Trophoblast cell (in vitro differentiated cells and primary cell): Measurements from ENCODE around the gene GFPT1.

Experiments
- DNase-seq, 2 donors: peaks; one replicate each; pipeline ENCODE4 v3.0.0-alpha.2; 2016
- H2AFZ ChIP-seq: 2 replicates; pipeline ENCODE4 v1.6.1; 2013; ENCODE audit warnings: low read length, moderate library complexity, mild to moderate bottlenecking; ENCODE audit not compliant: insufficient read depth, poor library complexity
- H2AK5ac ChIP-seq: 2 replicates; pipeline ENCODE4 v1.6.1; 2013; ENCODE audit warnings: mild to moderate bottlenecking, low read length
- H2BK120ac ChIP-seq: 2 replicates; pipeline ENCODE4 v1.6.1; 2013; ENCODE audit warnings: low read length, mild to moderate bottlenecking, moderate library complexity; ENCODE audit not compliant: insufficient read depth, poor library complexity
- H2BK12ac ChIP-seq: 2 replicates; pipeline ENCODE4 v1.6.1; 2013; ENCODE audit warnings: mild to moderate bottlenecking, low read length, moderate library complexity
- H2BK5ac ChIP-seq: 2 replicates; pipeline ENCODE4 v1.6.1; 2013; ENCODE audit warnings: low read length, low read depth, moderate library complexity, mild to moderate bottlenecking; ENCODE audit not compliant: poor library complexity
- H3K14ac ChIP-seq: 2 replicates; pipeline ENCODE4 v1.6.1; 2013; ENCODE audit warnings: mild to moderate bottlenecking, low read length
- H3K18ac ChIP-seq: 2 replicates; pipeline ENCODE4 v1.6.1; 2013; ENCODE audit warnings: mild to moderate bottlenecking, low read length
- H3K23ac ChIP-seq: 2 replicates; pipeline ENCODE4 v1.6.1; 2013; ENCODE audit warnings: low read length
- H3K27ac ChIP-seq: 2 replicates; pipeline ENCODE4 v1.5.1; 2013; ENCODE audit warnings: low read depth, mild to moderate bottlenecking, inconsistent platforms, low read length, moderate library complexity
- H3K27me3 ChIP-seq: 2 replicates; pipeline ENCODE4 v1.6.1; 2013; ENCODE audit warnings: inconsistent platforms, mild to moderate bottlenecking, low read length, moderate library complexity; ENCODE audit not compliant: insufficient read depth
- H3K36me3 ChIP-seq, 2 experiments: 1 replicate in 1 of 2; 2 replicates in 1 of 2; pipeline ENCODE4 v1.6.1; 2013; ENCODE audit warnings: low read length in 2 of 2, mild to moderate bottlenecking in 2 of 2, moderate library complexity in 1 of 2; ENCODE audit not compliant: insufficient read depth in 2 of 2, control insufficient read depth in 1 of 2
- H3K4ac ChIP-seq: 2 replicates; pipeline ENCODE4 v1.6.1; 2013; ENCODE audit warnings: low read depth, mild to moderate bottlenecking, low read length, moderate library complexity
- H3K4me1 ChIP-seq, 2 experiments: 1 replicate in 1 of 2; 2 replicates in 1 of 2; pipeline ENCODE4 v1.6.1; 2013; ENCODE audit warnings: low read length in 2 of 2, mild to moderate bottlenecking in 2 of 2, moderate library complexity in 1 of 2; ENCODE audit not compliant: insufficient read depth in 2 of 2, control insufficient read depth in 1 of 2
- H3K4me2 ChIP-seq: 2 replicates; pipeline ENCODE4 v1.6.1; 2013; ENCODE audit warnings: inconsistent platforms, mild to moderate bottlenecking, low read length, moderate library complexity
- H3K4me3 ChIP-seq: 2 replicates; pipeline ENCODE4 v1.5.1; 2013; ENCODE audit warnings: mild to moderate bottlenecking, low read depth, low read length, inconsistent platforms
- H3K79me1 ChIP-seq: one replicate; pipeline ENCODE4 v1.6.1; 2013; ENCODE audit warnings: low read length
- H3K79me2 ChIP-seq: 2 replicates; pipeline ENCODE4 v1.6.1; 2013; ENCODE audit warnings: low read length, mild to moderate bottlenecking; ENCODE audit not compliant: control insufficient read depth, insufficient read depth, poor library complexity
- H3K9ac ChIP-seq: 2 replicates; pipeline ENCODE4 v1.6.1; 2013; ENCODE audit warnings: mild to moderate bottlenecking, low read length
- H3K9me3 ChIP-seq: 2 replicates; pipeline ENCODE4 v1.6.1; 2013; ENCODE audit warnings: low read depth, mild to moderate bottlenecking, control low read depth, inconsistent platforms, low read length; ENCODE audit not compliant: insufficient read depth
- H4K12ac ChIP-seq: 2 replicates; pipeline ENCODE4 v1.6.1; 2013; ENCODE audit warnings: low read depth, mild to moderate bottlenecking, low read length, moderate library complexity
- H4K8ac ChIP-seq: 2 replicates; pipeline ENCODE4 v1.6.1; 2013; ENCODE audit warnings: low read depth, mild to moderate bottlenecking, low read length, moderate library complexity
- H4K91ac ChIP-seq: one replicate; pipeline ENCODE4 v1.6.1; 2013; ENCODE audit warnings: low read depth, mild to moderate bottlenecking, low read length, moderate library complexity
- WGBS: extraction: QIAGEN DNeasy Blood & Tissue Kit; methylation state at CpG from one replicate; pipeline ENCODE4 v1.1.7; 2013; ENCODE audit warnings: missing lambda C conversion rate; ENCODE audit not compliant: insufficient read length, insufficient coverage; ENCODE audit errors: extremely low coverage; 5-methylcytosine and 5-hydroxymethylcytosine counted together

The GFPT1 gene

DNA sequence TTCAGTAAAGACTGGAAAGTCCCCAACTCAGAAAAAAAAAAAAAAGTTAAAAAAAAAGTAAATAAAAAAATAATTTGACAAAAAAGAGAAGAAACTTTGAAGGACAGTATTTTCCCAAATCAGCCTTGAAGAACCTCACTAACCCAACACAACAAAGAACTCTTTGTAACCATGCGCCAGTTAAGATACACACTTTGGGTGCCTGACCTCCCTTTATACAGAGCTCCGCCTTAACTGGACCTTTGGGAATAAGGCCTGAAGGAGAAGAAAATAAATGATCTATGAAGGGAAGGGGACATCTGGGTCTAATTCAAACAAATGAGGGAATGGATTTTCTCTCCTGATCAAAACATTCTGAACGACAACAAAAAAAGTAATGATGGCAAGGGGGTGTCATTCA is 2.2 kb upstream of the GFPT1 start:
- Histone ChIP-seq H2BK5ac (no peak overlapping the region), H4K12ac (no peak overlapping the region), H3K18ac (no peak overlapping the region), H2AFZ (no peak overlapping the region), H3K27ac (no peak overlapping the region), H3K27me3 (no peaks in the 10 kb centered on the region), H3K9ac (no peak overlapping the region), H3K14ac (no peak overlapping the region), H3K4me2 (no peak overlapping the region), H3K4me3 (no peak overlapping the region), H3K79me2 (peaks cover 10% of the 10 kb centered on the region), H3K4me1 (peaks cover 2 to 9% of the 10 kb centered on the region in 2 experiments), H2BK12ac (no peak overlapping the region), H4K91ac (no peak overlapping the region), H2AK5ac (no peak overlapping the region), H4K8ac (no peak overlapping the region), H3K79me1 (peaks cover 12% of the 10 kb centered on the region), H3K36me3 (peaks cover 3 to 5% of the 10 kb centered on the region in 2 experiments), H2BK120ac (no peak overlapping the region), H3K9me3 (no peaks in the 10 kb centered on the region), H3K4ac (no peak overlapping the region), H3K23ac (no peak overlapping the region)
- WGBS, result no CpG with 5 or more reads among the region's 3 CpGs
- no peak for DNase-seq

DNA sequence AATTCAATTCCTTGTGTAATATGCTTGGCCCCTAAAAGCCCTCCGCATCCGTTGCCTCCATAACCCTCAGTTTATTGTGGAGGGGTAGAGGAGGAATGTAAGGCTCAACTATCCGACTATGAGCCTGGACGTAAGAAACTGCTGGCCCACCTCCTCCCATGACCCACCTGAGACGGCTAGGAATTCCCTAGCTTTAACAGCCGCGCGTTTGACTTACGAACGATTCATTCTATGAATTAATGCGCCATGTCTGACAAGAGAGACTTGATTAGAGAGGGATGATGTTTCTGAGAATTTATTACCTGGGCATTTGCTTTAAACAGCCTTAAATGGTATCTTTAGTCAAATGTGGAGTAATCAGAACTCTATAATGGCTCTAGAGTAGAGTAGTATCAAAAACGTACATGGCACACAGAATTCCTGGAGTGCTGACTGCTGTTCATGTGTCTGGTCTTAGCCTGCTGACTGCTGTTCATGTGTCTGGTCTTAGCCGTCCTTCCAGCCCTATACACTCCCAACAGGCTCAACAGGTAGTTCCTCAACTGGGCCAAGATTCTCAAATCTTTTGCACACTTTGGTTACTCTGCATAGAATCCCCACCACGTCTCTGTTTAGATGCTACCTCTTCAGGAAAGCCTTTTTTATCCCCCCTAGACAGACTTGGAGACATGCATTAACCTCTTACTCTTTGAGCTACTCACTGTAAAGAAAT is 899 bp upstream of the GFPT1 start:
- Histone ChIP-seq H3K14ac (peak overlapping the region; percentile 55), H2BK5ac (peak overlapping the region; percentile 90), H3K4me3 (peak overlapping the region; percentile 26), H3K4ac (peak overlapping the region; percentile 12), H3K4me2 (peak overlapping the region; percentile 78), H4K91ac (peak overlapping the region; percentile 84), H3K27ac (peak overlapping the region; percentile 84), H4K8ac (peak overlapping the region; percentile 83), H4K12ac (peak overlapping the region; percentile 90), H3K18ac (peak overlapping the region; percentile 63), H3K27me3 (no peaks in the 10 kb centered on the region), H2AFZ (peak overlapping the region; percentile 62), H3K9ac (peak overlapping the region; percentile 5), H3K79me2 (peaks cover 14% of the 10 kb centered on the region), H3K79me1 (peaks cover 12% of the 10 kb centered on the region), H3K9me3 (no peaks in the 10 kb centered on the region), H3K4me1 (peaks cover 2 to 9% of the 10 kb centered on the region in 2 experiments), H2BK12ac (no peak overlapping the region), H2AK5ac (peak overlapping the region; percentile 85), H2BK120ac (peak overlapping the region; percentile 27), H3K23ac (peak overlapping the region; percentile 29), H3K36me3 (peaks cover 0 to 4% of the 10 kb centered on the region in 2 experiments)
- WGBS, result no CpG with 5 or more reads among the region's 14 CpGs
- DNase-seq, result peak; percentile 2 to 29

DNA sequence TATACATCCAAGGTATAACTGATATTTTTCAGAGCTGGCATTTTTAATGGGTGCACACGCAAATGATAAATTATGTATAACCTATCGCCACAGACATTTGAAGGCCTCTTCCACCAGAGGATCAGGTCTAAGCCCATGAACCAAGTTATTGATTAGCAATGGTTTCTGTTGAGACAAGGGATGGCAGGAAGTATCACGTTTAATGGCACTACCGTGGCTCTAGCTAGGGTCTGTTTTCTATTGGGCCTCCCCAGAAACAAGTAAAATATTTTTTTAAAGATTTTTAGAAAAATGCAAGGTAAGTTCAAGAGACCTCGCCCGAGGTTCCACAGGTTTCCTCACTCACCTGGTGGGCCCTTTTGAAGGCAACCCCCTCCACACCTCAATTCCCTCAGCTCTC is 667 bp downstream of the GFPT1 start:
- WGBS, result no CpG with 5 or more reads among the region's 6 CpGs

DNA sequence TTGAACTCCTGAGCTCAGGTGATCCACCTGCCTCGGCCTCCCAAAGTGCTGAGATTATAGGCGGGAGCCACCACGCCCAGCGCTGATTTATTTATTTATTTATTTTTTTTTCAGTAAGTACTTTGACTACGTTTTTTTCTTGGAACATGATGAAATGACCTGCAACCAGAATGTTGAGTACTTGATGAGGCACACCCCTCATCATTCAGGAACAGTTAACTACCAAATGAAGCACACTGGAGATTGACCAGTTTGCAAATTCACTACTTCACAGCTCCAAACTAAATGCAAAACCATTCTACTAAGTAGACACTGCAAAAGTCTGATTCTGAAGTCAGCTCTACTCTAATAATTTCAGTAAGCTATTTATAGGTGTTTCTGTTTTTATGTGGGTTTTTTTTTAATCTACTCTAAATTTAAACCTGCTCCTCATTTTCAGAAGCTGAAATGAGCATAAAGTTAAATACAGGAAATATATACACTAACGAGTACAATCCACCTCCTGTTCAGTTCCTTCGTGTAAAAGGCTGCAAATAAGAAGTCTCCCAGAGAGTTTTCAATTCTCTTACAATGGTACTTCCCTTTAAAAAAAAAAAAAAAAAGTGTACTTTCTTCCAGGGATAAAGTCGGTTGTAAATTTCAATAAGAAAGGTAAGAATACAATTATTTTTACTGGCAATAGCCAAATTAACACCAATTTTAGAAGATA is 1.4 kb downstream of the GFPT1 start:
- peak; percentile 16 to 68 for DNase-seq
- H2BK120ac ChIP-seq, result no peak overlapping the region
- peaks cover 12% of the 10 kb centered on the region for H3K79me1 ChIP-seq
- no peak overlapping the region for H2AFZ ChIP-seq
- no peak overlapping the region for H3K14ac ChIP-seq
- H3K79me2 ChIP-seq, result peaks cover 22% of the 10 kb centered on the region
- peak overlapping the region; percentile 90 for H3K4ac ChIP-seq
- no peak overlapping the region for H3K23ac ChIP-seq
- no peak overlapping the region for H3K18ac ChIP-seq
- H4K12ac ChIP-seq, result no peak overlapping the region
- no peak overlapping the region for H3K27ac ChIP-seq
- no CpG with 5 or more reads among the region's 8 CpGs for WGBS
- H4K91ac ChIP-seq, result no peak overlapping the region
- H3K4me2 ChIP-seq, result no peak overlapping the region
- no peak overlapping the region for H3K4me3 ChIP-seq
- H2BK5ac ChIP-seq, result no peak overlapping the region
- H2BK12ac ChIP-seq, result no peak overlapping the region
- H4K8ac ChIP-seq, result no peak overlapping the region
- H3K36me3 ChIP-seq, result peaks cover 0 to 2% of the 10 kb centered on the region in 2 experiments
- no peak overlapping the region for H2AK5ac ChIP-seq
- H3K27me3 ChIP-seq, result no peaks in the 10 kb centered on the region
- H3K9ac ChIP-seq, result no peak overlapping the region
- no peaks in the 10 kb centered on the region for H3K9me3 ChIP-seq
- peaks cover 2 to 9% of the 10 kb centered on the region in 2 experiments for H3K4me1 ChIP-seq

More for the DNA sequence above, 667 bp downstream of the GFPT1 start:
- H2BK12ac ChIP-seq, result no peak overlapping the region
- peak overlapping the region; percentile 36 for H4K12ac ChIP-seq
- no peak overlapping the region for H2AFZ ChIP-seq
- peaks cover 0 to 2% of the 10 kb centered on the region in 2 experiments for H3K36me3 ChIP-seq
- no peak overlapping the region for H2BK120ac ChIP-seq
- H4K8ac ChIP-seq, result peak overlapping the region; percentile 94
- H4K91ac ChIP-seq, result peak overlapping the region; percentile 94
- H3K9me3 ChIP-seq, result no peaks in the 10 kb centered on the region
- H3K79me1 ChIP-seq, result peaks cover 12% of the 10 kb centered on the region
- peak overlapping the region; percentile 78 for H3K4me2 ChIP-seq
- H3K79me2 ChIP-seq, result peaks cover 20% of the 10 kb centered on the region
- peak overlapping the region; percentile 47 for H3K14ac ChIP-seq
- peak overlapping the region; percentile 98 for H3K4ac ChIP-seq
- H3K27ac ChIP-seq, result peak overlapping the region; percentile 81
- no peak overlapping the region for H3K23ac ChIP-seq
- no peak for DNase-seq
- no peak overlapping the region for H3K18ac ChIP-seq
- peak overlapping the region; percentile 52 for H2BK5ac ChIP-seq
- H3K4me3 ChIP-seq, result peak overlapping the region; percentile 100
- H3K9ac ChIP-seq, result peak overlapping the region; percentile 94
- peak overlapping the region; percentile 57 for H2AK5ac ChIP-seq
- H3K4me1 ChIP-seq, result peaks cover 2 to 9% of the 10 kb centered on the region in 2 experiments
- no peaks in the 10 kb centered on the region for H3K27me3 ChIP-seq
